ENCODE results near the gene GNAQ. TPM values are rescaled to one million over a fixed set of nuclear protein-coding genes. Genes with fewer than 3 reads are reported as not detected.

GNAQ gene
- total RNA-seq, 1 experiment from 2014 or later = 28.7 TPM

DNA sequence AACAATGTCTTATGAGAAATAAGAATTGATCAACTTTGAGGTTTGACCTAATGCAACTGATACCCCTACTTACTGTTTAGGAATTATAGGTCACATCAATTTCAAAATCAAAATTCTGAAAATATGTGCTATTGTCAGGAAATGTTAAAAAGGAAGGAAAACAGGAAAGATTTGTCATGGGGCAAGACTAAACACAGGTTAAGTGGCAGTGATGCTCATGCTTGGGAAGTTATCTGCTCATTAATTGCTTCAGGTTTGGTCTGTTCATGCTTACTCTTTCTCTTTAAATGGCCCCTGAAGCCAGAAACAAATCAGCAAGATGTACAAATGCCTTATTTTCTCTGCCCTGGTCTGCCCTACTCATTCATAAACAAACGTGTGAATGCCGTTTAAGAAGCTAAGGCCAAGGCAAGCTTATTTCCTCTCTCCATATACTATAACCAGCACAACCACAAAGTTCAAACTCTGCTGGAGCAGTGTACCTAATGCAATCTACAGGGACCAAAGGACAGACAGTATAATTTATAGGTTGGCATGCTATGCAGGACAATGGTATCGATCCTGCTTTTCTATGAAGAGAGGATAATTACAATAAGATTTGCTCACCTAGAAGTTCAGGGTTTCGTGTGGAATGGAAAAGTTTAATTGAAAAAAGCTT, 177.2 kb downstream of the GNAQ start:
- Histone ChIP-seq H2AFZ (ENCODE audit: low read depth, low read length, poor library complexity, severe bottlenecking) (no peak overlapping the region), H3K79me2 (ENCODE audit: insufficient read depth, low read length) (no peaks in the 10 kb centered on the region), H3K9ac (ENCODE audit: low read length) (no peak overlapping the region), H3K27ac (ENCODE audit: low read depth, low read length) (no peak overlapping the region), H3K9me2 (ENCODE audit: insufficient read depth) (no peaks in the 10 kb centered on the region), H3K4me1 (ENCODE audit: control insufficient read depth in 1 of 2, insufficient read depth in 2 of 2, low read length in 2 of 2) (peaks cover 0 to 8% of the 10 kb centered on the region in 2 experiments; a peak in 1 of 4 replicates), H3K9me3 (ENCODE audit: control insufficient read depth in 1 of 2, insufficient read depth in 1 of 2, low read depth in 1 of 2, low read length in 2 of 2) (no peaks in the 10 kb centered on the region), H3K4me2 (ENCODE audit: low read length) (no peak overlapping the region), H3K27me3 (ENCODE audit: insufficient read depth, low read length) (no peaks in the 10 kb centered on the region), H3K36me3 (ENCODE audit: control insufficient read depth in 1 of 2, insufficient read depth in 2 of 2, low read length in 2 of 2) (no peaks in the 10 kb centered on the region), H3K4me3 (replicated peaks in 1 of 2; ENCODE audit: low read depth in 1 of 2, low read length in 2 of 2) (no peak overlapping the region), H4K20me1 (ENCODE audit: insufficient read depth) (no peaks in the 10 kb centered on the region)
- ChIA-PET RAD21 (ENCODE audit: low non-redundant PET in 1 of 2, low total read pairs in 2 of 2, uncharacterized antibody in 2 of 2, unreplicated experiment in 2 of 2) (no interaction called here), CTCF (no interaction called here), POLR2A (no interaction called here)
- BruUV-seq (replicated peaks) = no TSS peak
- intact Hi-C loops (cut with micrococcal nuclease) = no loop called here
- ATAC-seq = no peak
- TF ChIP-seq ZFX (IDR thresholded peaks at IDR 0.05) (no peak), ZBTB33 (IDR thresholded peaks at IDR 0.05; ENCODE audit: extremely low read depth, insufficient replicate concordance, low read length) (no peak), SRF (IDR thresholded peaks at IDR 0.05; ENCODE audit: low read depth) (no peak), ZNF274 (IDR thresholded peaks at IDR 0.05; ENCODE audit: low read depth, low read length) (no peak), FOSL1 (IDR thresholded peaks at IDR 0.05; ENCODE audit: low read depth) (no peak)
- TF ChIP-seq, protein P1, sequence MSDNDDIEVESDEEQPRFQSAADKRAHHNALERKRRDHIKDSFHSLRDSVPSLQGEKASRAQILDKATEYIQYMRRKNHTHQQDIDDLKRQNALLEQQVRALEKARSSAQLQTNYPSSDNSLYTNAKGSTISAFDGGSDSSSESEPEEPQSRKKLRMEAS (IDR thresholded peaks at IDR 0.05) = no peak
- TF ChIP-seq, protein P2, sequence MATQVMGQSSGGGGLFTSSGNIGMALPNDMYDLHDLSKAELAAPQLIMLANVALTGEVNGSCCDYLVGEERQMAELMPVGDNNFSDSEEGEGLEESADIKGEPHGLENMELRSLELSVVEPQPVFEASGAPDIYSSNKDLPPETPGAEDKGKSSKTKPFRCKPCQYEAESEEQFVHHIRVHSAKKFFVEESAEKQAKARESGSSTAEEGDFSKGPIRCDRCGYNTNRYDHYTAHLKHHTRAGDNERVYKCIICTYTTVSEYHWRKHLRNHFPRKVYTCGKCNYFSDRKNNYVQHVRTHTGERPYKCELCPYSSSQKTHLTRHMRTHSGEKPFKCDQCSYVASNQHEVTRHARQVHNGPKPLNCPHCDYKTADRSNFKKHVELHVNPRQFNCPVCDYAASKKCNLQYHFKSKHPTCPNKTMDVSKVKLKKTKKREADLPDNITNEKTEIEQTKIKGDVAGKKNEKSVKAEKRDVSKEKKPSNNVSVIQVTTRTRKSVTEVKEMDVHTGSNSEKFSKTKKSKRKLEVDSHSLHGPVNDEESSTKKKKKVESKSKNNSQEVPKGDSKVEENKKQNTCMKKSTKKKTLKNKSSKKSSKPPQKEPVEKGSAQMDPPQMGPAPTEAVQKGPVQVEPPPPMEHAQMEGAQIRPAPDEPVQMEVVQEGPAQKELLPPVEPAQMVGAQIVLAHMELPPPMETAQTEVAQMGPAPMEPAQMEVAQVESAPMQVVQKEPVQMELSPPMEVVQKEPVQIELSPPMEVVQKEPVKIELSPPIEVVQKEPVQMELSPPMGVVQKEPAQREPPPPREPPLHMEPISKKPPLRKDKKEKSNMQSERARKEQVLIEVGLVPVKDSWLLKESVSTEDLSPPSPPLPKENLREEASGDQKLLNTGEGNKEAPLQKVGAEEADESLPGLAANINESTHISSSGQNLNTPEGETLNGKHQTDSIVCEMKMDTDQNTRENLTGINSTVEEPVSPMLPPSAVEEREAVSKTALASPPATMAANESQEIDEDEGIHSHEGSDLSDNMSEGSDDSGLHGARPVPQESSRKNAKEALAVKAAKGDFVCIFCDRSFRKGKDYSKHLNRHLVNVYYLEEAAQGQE (IDR thresholded peaks at IDR 0.05; ENCODE audit: low read depth) = no peak
- no peak for DNase-seq (ENCODE audit: low read depth, low spot score)
